ENCODE data around the gene TMOD2. TPM values are rescaled to one million over a fixed set of nuclear protein-coding genes. Genes with fewer than 3 reads are reported as not detected.
A peak's percentile ranks its signal among the peaks of the same experiment; 100 is the strongest.

TMOD2 gene
- total RNA-seq, 1 experiment from 2014 or later = 5.7 TPM

GRCh38 chr15:51796847-51797401, 45.5 kb downstream of the TMOD2 start:
- H3K27me3 ChIP-seq (ENCODE audit: insufficient read depth, low read length) = no peaks in the 10 kb centered on the region
- H3K4me1 ChIP-seq (ENCODE audit: control insufficient read depth in 1 of 2, insufficient read depth in 2 of 2, low read length in 2 of 2) = peaks cover 11% of the 10 kb centered on the region in 2 experiments
- H3K9ac ChIP-seq (ENCODE audit: low read length) = no peak overlapping the region
- TF ChIP-seq ATF3 (IDR thresholded peaks at IDR 0.05) (no peak), CEBPB (IDR thresholded peaks at IDR 0.05; ENCODE audit: low read depth) (0 out of 2 replicates have a peak, but pooled peaks have one; percentile 41)
- H3K36me3 ChIP-seq (ENCODE audit: control insufficient read depth in 1 of 2, insufficient read depth in 2 of 2, low read length in 2 of 2) = no peaks in the 10 kb centered on the region
- BruUV-seq (replicated peaks) = no TSS peak
- intact Hi-C loops (cut with micrococcal nuclease) = no loop called here
- RAD21 ChIA-PET (ENCODE audit: low non-redundant PET in 1 of 2, low total read pairs in 2 of 2, uncharacterized antibody in 2 of 2, unreplicated experiment in 2 of 2) = no interaction called here
- H3K4me3 ChIP-seq (replicated peaks in 1 of 2; ENCODE audit: low read depth in 1 of 2, low read length in 2 of 2) = no peak overlapping the region
- H2AFZ ChIP-seq (ENCODE audit: low read depth, low read length, poor library complexity, severe bottlenecking) = no peak overlapping the region
- CTCF ChIA-PET = no interaction called here
- POLR2A ChIA-PET = no interaction called here
- DNase-seq (ENCODE audit: low read depth, low spot score) = no peak
- no peak overlapping the region for H3K4me2 ChIP-seq (ENCODE audit: low read length)
- no peaks in the 10 kb centered on the region for H3K9me3 ChIP-seq (ENCODE audit: control insufficient read depth in 1 of 2, insufficient read depth in 1 of 2, low read depth in 1 of 2, low read length in 2 of 2)
- H3K79me2 ChIP-seq (ENCODE audit: insufficient read depth, low read length) = no peaks in the 10 kb centered on the region
- no peaks in the 10 kb centered on the region for H4K20me1 ChIP-seq (ENCODE audit: insufficient read depth)
- no peaks in the 10 kb centered on the region for H3K9me2 ChIP-seq (ENCODE audit: insufficient read depth)
- no peak for ATAC-seq
- no peak overlapping the region for H3K27ac ChIP-seq (ENCODE audit: low read depth, low read length)

- ATAC-seq (no peak), DNase-seq (ENCODE audit: low read depth, low spot score) (no peak)
- Histone ChIP-seq H3K4me2 (ENCODE audit: low read length) (no peak overlapping the region), H3K9me3 (ENCODE audit: control insufficient read depth in 1 of 2, insufficient read depth in 1 of 2, low read depth in 1 of 2, low read length in 2 of 2) (no peaks in the 10 kb centered on the region), H4K20me1 (ENCODE audit: insufficient read depth) (no peaks in the 10 kb centered on the region), H3K9ac (ENCODE audit: low read length) (no peak overlapping the region), H3K27ac (ENCODE audit: low read depth, low read length) (no peak overlapping the region), H2AFZ (ENCODE audit: low read depth, low read length, poor library complexity, severe bottlenecking) (no peak overlapping the region), H3K36me3 (ENCODE audit: control insufficient read depth in 1 of 2, insufficient read depth in 2 of 2, low read length in 2 of 2) (no peaks in the 10 kb centered on the region), H3K79me2 (ENCODE audit: insufficient read depth, low read length) (no peaks in the 10 kb centered on the region), H3K9me2 (ENCODE audit: insufficient read depth) (no peaks in the 10 kb centered on the region), H3K27me3 (ENCODE audit: insufficient read depth, low read length) (no peaks in the 10 kb centered on the region), H3K4me3 (replicated peaks in 1 of 2; ENCODE audit: low read depth in 1 of 2, low read length in 2 of 2) (no peak overlapping the region), H3K4me1 (ENCODE audit: control insufficient read depth in 1 of 2, insufficient read depth in 2 of 2, low read length in 2 of 2) (peaks cover 10 to 11% of the 10 kb centered on the region in 2 experiments)
- ChIA-PET CTCF (no interaction called here), POLR2A (no interaction called here), RAD21 (ENCODE audit: low non-redundant PET in 1 of 2, low total read pairs in 2 of 2, uncharacterized antibody in 2 of 2, unreplicated experiment in 2 of 2) (no interaction called here)
- intact Hi-C loops (cut with micrococcal nuclease) = no loop called here
- no peak for TF ChIP-seq POLR2AphosphoS5 (IDR thresholded peaks at IDR 0.05; ENCODE audit: low read depth, low read length)
- TF ChIP-seq EGR1 (IDR thresholded peaks at IDR 0.05; ENCODE audit: low read depth) = no peak
- TF ChIP-seq MAX (IDR thresholded peaks at IDR 0.05) = no peak
- no peak for TF ChIP-seq JUND (IDR thresholded peaks at IDR 0.05)
- no peak for TF ChIP-seq SP1 (IDR thresholded peaks at IDR 0.05; ENCODE audit: low read depth)
- no peak for TF ChIP-seq EZH2phosphoT487 (IDR thresholded peaks at IDR 0.05; ENCODE audit: borderline replicate concordance)
- no peak for TF ChIP-seq EZH2 (IDR thresholded peaks at IDR 0.05)
- no peak for TF ChIP-seq POLR2A (IDR thresholded peaks at IDR 0.05; ENCODE audit: borderline replicate concordance, extremely low read depth, insufficient read depth, insufficient read length)
- no peak for TF ChIP-seq RAD21 (IDR thresholded peaks at IDR 0.05; ENCODE audit: low read depth)
- TF ChIP-seq REST (IDR thresholded peaks at IDR 0.05; ENCODE audit: low read depth) = no peak
- no peak for TF ChIP-seq SIN3A (IDR thresholded peaks at IDR 0.05; ENCODE audit: low read depth)
- no peak for TF ChIP-seq CBX3 (IDR thresholded peaks at IDR 0.05; ENCODE audit: low read depth)
- TF ChIP-seq FOSL1 (IDR thresholded peaks at IDR 0.05; ENCODE audit: low read depth) = no peak
- no TSS peak for BruUV-seq (replicated peaks)
These were observed 46.9 kb downstream of the TMOD2 start for GRCh38 chr15:51798281-51798680.
